Stimulated activated CD8-positive, alpha-beta memory T cell treated with anti-CD3 and anti-CD28 coated beads, Interleukin-12 subunit alpha, Interleukin-12 subunit beta, amount 100 ng/mL, for 24 hours (primary cell): ENCODE measurements around the gene COL4A6.
"Not testable (repeated sequence)": the region's sequence is repeated elsewhere in the genome, so short reads cannot be mapped to it uniquely, and the experiment has no call there.

Experiments
- DNase-seq: peaks from one replicate; pipeline ENCODE4 v3.0.0-alpha.2; 2020; ENCODE audit errors: extremely low read depth

COL4A6 gene

GRCh38 chrX:108399418-108400165, 38.6 kb downstream of the COL4A6 start:
- no peak for DNase-seq

- DNase-seq: no peak
These were observed 40.4 kb downstream of the COL4A6 start for GRCh38 chrX:108397627-108398391.

DNA sequence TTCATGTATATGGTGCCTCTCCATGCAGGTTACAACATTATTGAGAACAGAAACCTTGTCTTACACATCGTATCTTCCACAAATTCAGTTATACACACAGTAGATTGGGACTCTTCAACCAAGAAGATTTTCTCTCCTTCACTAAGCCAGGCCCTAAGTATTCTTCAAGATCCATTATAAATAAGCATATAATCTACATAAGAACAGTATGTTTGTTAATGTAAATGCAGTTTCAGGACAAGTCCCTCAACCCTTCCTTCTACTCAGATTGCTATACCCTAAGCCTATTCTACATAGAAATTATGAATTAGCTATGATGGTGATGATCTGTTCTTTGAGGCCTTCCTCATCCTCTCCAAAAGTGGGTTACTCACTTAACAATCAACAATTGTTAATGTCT, 41.2 kb downstream of the COL4A6 start:
- no peak for DNase-seq

GRCh38 chrX:108396188-108396891, 41.9 kb downstream of the COL4A6 start:
- DNase-seq: no peak

GRCh38 chrX:108390976-108391717, 47.1 kb downstream of the COL4A6 start:
- not testable (repeated sequence) for DNase-seq

DNA sequence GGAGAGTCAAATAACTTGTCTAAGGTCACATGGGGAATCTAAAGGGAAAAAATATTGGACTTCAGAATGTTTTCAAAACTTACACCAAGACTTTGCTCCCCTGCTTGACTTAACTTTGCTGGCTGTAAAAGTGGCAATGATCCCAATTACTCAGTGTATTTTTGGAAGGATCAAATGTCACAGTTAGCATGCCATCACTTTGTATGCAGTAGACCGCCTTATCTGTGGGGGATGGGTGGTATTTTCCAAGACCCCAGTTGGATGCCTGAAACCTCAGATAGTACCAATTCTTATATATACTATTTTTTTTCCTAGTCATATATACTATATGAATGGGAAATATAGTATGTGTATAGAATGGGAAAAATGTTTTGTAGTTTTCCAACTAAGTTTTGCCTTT, 53.4 kb downstream of the COL4A6 start:
- DNase-seq: no peak

DNA sequence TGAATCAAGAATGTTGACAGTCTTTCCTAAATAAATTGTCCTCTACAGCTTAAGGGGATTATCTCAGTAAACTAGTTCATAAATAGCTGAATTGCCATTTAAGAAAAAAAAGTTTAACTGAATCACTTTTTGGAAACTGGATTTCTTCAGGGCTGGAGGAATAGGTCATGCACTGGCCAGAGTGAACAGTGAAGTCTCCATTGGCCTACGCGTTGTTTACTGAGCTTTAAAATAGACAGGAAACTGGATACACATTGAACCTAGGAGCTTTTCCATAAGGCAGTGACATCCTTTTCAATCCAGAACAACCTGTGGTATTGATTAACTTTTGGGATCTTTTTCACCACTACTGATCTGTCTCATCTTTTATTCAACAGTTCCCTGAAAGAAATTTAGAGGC, 58.0 kb downstream of the COL4A6 start:
- DNase-seq: no peak

GRCh38 chrX:108376821-108377220, 61.4 kb downstream of the COL4A6 start:
- DNase-seq: not testable (repeated sequence)

GRCh38 chrX:108375591-108375990, 62.6 kb downstream of the COL4A6 start:
- not testable (repeated sequence) for DNase-seq

DNA sequence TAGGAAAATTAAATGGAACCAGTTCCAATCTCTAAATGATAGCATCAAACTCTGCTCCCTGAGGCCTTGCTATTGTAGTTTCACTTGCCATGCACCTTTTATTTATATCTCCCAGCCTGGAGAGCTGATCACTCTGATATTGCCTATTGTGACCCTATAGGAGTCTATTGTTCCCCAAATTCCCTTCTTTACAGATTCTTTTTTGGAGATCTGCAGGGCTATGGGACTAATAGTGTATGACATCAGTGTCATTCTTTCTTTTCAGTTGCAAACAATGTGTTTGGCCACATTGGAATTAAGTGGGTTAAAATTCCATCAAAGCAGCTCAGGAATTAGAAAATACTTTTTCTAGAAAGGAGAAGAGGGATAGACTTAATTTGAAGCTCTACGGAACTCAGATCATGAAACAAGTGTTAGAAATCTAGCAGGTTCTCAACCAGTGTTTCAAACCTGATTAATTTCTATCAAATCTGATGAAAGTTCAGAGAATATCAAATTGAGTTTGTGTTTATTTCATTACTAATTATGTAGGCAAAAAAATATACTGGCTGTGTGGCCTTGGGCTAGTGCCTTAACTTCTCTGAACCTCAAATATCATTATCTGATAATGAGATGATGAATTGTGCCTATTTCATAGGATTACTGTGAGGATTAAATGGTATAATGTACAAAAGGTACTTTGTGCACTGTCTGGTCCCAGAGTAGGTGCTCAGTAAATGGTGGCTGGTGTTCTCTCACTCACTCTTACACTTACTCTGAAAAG, 71.4 kb downstream of the COL4A6 start:
- DNase-seq: no peak

DNA sequence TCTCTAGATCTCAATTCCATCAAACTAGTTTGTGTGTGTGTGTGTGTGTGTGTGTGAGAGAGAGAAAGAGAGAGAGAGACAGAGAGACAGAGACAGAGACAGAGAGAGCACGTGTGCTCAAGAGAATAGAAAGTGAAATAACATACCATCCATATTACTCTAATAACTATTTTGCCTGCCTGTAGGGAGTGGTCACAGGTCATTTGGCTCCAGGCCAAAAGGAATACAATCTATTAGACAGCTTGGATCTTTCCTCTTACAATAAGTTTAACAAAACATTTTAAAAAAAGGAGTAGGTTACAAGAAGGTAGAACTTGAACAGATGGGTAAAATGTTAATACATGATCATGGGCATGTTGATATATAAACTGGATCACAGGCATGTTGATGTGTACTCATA, 76.2 kb downstream of the COL4A6 start:
- DNase-seq: no peak

DNA sequence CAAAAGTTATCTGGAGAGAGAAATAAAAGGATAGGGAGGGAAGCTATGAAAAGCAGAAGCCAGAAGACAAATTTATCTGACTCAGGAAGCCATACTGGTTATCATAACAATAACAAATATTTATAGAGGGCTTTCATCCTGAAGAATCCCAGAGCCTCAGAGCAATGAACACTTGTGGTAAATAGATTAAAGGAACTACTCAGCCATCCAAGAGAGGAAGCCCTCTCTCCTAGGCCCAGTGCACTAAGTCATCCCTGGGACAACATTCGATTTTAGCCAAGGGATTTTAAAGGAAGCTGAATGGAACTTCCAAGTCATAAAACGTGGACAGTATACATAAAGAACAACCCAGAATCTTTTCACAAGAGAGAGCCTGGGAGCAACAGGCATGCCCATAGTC, 76.9 kb downstream of the COL4A6 start:
- DNase-seq: no peak

GRCh38 chrX:108359806-108360602, 78.2 kb downstream of the COL4A6 start:
- DNase-seq: no peak

DNA sequence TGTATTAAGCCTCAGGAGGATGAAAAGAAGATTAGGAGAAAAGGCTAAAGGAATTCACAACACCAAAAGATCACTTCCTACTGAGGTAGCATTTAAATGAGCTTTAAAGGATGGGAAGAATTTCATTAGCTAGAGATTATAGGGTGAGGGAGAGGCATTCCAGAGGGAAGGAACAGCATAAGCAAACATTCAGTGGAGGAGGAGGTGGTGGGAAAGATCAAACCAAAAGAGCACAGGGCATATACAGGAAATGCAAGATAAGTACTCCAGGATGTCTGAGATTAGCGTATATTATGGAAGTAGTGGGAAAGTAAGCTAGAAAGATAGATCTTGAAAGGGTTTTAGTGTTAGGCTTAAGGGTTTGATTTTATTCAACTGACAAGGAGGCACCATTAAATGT, 84.8 kb downstream of the COL4A6 start:
- DNase-seq: no peak

GRCh38 chrX:108349210-108349609, 89.0 kb downstream of the COL4A6 start:
- no peak for DNase-seq

- DNase-seq: no peak
These were observed 89.7 kb downstream of the COL4A6 start for GRCh38 chrX:108348525-108348924.

DNA sequence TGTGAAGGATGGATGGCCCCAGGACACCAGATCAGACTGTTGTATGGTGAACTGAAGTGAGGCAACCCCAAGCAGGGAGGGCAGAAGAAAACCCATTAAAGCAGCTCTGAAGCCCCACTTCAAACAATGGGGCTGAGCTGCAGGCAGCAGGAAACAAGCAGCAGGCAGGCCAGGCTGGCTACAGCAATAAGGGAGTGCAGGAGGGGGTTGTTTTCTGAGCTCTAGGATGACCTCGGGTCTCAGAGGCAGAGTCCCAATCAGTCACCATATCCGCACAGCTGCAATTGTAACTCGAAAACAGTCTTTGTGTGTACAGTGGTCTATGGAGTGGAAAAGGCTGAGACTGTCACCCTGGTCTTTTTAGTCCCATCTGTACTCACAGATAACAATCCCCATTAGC, 90.4 kb downstream of the COL4A6 start:
- no peak for DNase-seq

- no peak for DNase-seq
These were observed 94.0 kb downstream of the COL4A6 start for GRCh38 chrX:108344216-108344615.

DNA sequence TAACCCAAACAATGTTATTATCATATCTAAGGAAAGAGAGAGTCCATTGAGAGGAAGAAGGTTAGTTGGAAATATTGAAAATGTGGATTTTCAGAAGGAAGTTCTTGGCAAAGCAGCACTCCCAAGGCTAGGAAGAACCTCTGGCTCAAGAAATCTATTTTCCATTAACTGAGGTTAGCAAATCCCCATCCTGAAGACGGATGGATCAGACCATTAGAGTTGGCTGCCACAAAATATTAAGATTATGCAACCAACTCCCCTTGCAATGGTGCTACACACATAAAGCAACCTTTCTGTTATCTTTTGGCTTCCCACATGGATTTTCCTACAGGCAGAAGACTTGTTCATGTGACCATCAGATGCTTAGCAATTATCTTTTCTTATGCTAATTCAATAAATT, 96.3 kb downstream of the COL4A6 start:
- no peak for DNase-seq

GRCh38 chrX:108332281-108332680, 105.9 kb downstream of the COL4A6 start:
- no peak for DNase-seq
